K562 (cell line): ENCODE results near the gene CPT1A. TPM values are rescaled to one million over a fixed set of nuclear protein-coding genes. Genes with fewer than 3 reads are reported as not detected.

ENCODE experiments used
- ADNP ChIP-seq: fragments of 200-800 bp; sonication (Bioruptor generic); IDR thresholded peaks from 2 replicates; pipeline ENCODE4 v1.6.1; 2016; ENCODE audit warnings: missing genetic modification characterization, missing compliant biosample characterization
- BACH1 ChIP-seq: fragments of 200-800 bp; sonication (Bioruptor generic); IDR thresholded peaks from 2 replicates; pipeline ENCODE4 v1.6.1; 2016; ENCODE audit warnings: missing genetic modification characterization, missing compliant biosample characterization
- BRD9 ChIP-seq: fragments of 450-650 bp; IDR thresholded peaks from 2 replicates; pipeline ENCODE4 v1.6.1; 2018; ENCODE audit warnings: low read depth; ENCODE audit not compliant: partially characterized antibody
- FOXJ2 ChIP-seq: fragments of 200-800 bp; sonication (Bioruptor generic); IDR thresholded peaks from 2 replicates; pipeline ENCODE4 v1.6.1; 2016; ENCODE audit warnings: missing genetic modification characterization, missing compliant biosample characterization
- FOXK2 ChIP-seq, 2 experiments: fragments of 450-650 bp; IDR thresholded peaks in 1 of 2; conservative IDR thresholded peaks in 1 of 2; 2 replicates each; pipeline ENCODE4 v1.6.1; 2016; ENCODE audit warnings: low read depth in 2 of 2, mild to moderate bottlenecking in 1 of 2
- GTF2E2 ChIP-seq: fragments of 200-800 bp; sonication (Bioruptor generic); IDR thresholded peaks from 2 replicates; pipeline ENCODE4 v1.6.1; 2016; ENCODE audit warnings: missing genetic modification characterization, missing compliant biosample characterization
- HSF4 ChIP-seq: fragments of 250-450 bp; sonication (Bioruptor Pico); IDR thresholded peaks from 2 replicates; pipeline ENCODE4 v2.1.2; 2022; ENCODE audit warnings: mild to moderate bottlenecking, moderate library complexity, borderline replicate concordance
- KDM1A ChIP-seq, 2 experiments: fragments of 450-650 bp; IDR thresholded peaks; 2 replicates each; pipeline ENCODE4 v1.6.1; 2016; ENCODE audit warnings: mild to moderate bottlenecking in 2 of 2
- NFE2 ChIP-seq: IDR thresholded peaks from 2 replicates; pipeline ENCODE4 v1.6.1; 2014; ENCODE audit warnings: antibody characterized with exemption, low read depth
- THRAP3 ChIP-seq: fragments of 450-650 bp; IDR thresholded peaks from 2 replicates; pipeline ENCODE4 v1.6.1; 2016; ENCODE audit warnings: mild to moderate bottlenecking, inconsistent platforms, borderline replicate concordance
- TSC22D4 ChIP-seq: fragments of 450-650 bp; IDR thresholded peaks from 2 replicates; pipeline ENCODE4 v1.6.1; 2016; ENCODE audit warnings: missing genetic modification characterization, missing biosample characterization, control low read depth
- ZBTB9 ChIP-seq: fragments of 450-650 bp; formaldehyde crosslinking; IDR thresholded peaks from 2 replicates; pipeline ENCODE4 v1.4.0; 2020; ENCODE audit warnings: mild to moderate bottlenecking, moderate library complexity
- ZEB2 ChIP-seq: fragments of 450-650 bp; IDR thresholded peaks from 2 replicates; pipeline ENCODE4 v1.6.1; 2016
- ZNF12 ChIP-seq: sonication (generic); formaldehyde crosslinking; IDR thresholded peaks from 2 replicates; pipeline ENCODE4 v1.4.0; 2020; ENCODE audit warnings: mild to moderate bottlenecking, missing genetic modification reagents
- ZNF24 ChIP-seq: fragments of 450-650 bp; IDR thresholded peaks from 2 replicates; pipeline ENCODE4 v1.6.1; 2016
- ZNF263 ChIP-seq: sonication (generic); formaldehyde crosslinking; IDR thresholded peaks from 2 replicates; pipeline ENCODE4 v1.8.0; 2022; ENCODE audit warnings: mild to moderate bottlenecking, missing genetic modification reagents, borderline replicate concordance
- polyA plus RNA-seq, 8 experiments: library from polyadenylated mRNA; depleted of rRNA in 4 of 8; stranded (reverse) in 5 of 8; unstranded in 3 of 8; fragments of >200 nt; fragmentation: Nextera tagmentation in 2 of 8; fragmentation: Illumina TruSeq in 1 of 8; extraction: Ambion mirVana in 2 of 8; extraction: Trizol in 1 of 8; gene quantifications; 2 replicates each; pipeline versions ENCODE4 v1.2.1 to v1.2.3, GENCODE V29; 2011 to 2014; ENCODE audit warnings: inconsistent platforms in 1 of 8, missing spikeins in 1 of 8
- total RNA-seq, 7 experiments: library from RNA; depleted of rRNA in 6 of 7; stranded (reverse); fragments of >200 nt in 6 of 7; fragmentation: Illumina TruSeq in 2 of 7; extraction: Trizol in 2 of 7; gene quantifications; 2 replicates each; pipeline versions ENCODE4 v1.2.1 to v1.2.3, GENCODE V29; 2011 to 2021; ENCODE audit warnings: low replicate concordance in 1 of 7
- TF ChIP-seq, protein P1 (sequence below): fragments of 250-450 bp; sonication (Bioruptor Pico); IDR thresholded peaks from 2 replicates; pipeline ENCODE4 v1.8.0; 2022; ENCODE audit warnings: inconsistent platforms
- TF ChIP-seq, protein P2 (sequence below): fragments of 450-650 bp; conservative IDR thresholded peaks from 2 replicates; pipeline ENCODE4 v1.6.1; 2016; ENCODE audit warnings: missing genetic modification characterization, low read depth, mild to moderate bottlenecking, missing compliant biosample characterization, moderate library complexity
- TF ChIP-seq, protein P3 (sequence below): fragments of 450-650 bp; IDR thresholded peaks from one replicate; pipeline ENCODE4 v1.6.1; 2018; ENCODE audit warnings: mild to moderate bottlenecking, moderate library complexity; ENCODE audit not compliant: partially characterized antibody
- TF ChIP-seq, protein P4 (sequence below): sonication (generic); formaldehyde crosslinking; IDR thresholded peaks from 2 replicates; pipeline ENCODE4 v1.8.1; 2023; ENCODE audit warnings: missing genetic modification reagents, mild to moderate bottlenecking, borderline replicate concordance

Gene CPT1A
- total and polyA plus RNA-seq, 9 of the 15 experiments (the other 6 are each of a cell fraction or from before 2014, with no cell fraction given), result 2.6 to 29.1 (median 12.3) TPM

DNA sequence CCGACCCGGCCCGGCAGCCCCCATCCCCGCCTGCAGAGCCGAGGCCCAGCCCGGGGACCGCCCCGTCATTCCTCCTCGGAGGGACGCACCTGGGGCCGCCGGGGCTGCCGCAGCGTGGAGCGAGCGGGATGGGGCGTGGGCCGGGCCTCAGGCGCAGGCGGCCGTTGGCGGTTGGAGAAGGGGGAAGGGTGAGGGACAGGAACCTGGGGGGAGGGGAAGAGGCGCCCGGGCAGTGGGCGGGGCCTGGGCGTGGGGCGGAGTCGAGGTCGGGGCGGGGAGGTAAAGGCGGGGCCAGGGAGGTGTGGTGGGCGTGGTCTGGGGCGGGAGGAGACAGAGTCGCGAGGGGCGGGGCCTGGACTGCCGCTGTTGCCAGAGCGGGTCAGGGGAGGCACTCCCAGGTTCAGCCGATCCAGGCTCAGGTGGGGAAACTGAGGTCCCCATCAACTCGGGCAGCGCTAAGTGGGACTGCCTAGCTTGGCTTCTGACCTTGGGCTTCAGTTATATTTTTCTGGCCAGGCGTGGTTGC lies 90.3 kb downstream of the CPT1A start, which contains the start of gene TESMIN (continued):
- TF ChIP-seq, protein P1, sequence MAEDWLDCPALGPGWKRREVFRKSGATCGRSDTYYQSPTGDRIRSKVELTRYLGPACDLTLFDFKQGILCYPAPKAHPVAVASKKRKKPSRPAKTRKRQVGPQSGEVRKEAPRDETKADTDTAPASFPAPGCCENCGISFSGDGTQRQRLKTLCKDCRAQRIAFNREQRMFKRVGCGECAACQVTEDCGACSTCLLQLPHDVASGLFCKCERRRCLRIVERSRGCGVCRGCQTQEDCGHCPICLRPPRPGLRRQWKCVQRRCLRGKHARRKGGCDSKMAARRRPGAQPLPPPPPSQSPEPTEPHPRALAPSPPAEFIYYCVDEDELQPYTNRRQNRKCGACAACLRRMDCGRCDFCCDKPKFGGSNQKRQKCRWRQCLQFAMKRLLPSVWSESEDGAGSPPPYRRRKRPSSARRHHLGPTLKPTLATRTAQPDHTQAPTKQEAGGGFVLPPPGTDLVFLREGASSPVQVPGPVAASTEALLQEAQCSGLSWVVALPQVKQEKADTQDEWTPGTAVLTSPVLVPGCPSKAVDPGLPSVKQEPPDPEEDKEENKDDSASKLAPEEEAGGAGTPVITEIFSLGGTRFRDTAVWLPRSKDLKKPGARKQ (CRISPR knock-in tag), result no peak
- no peak for TF ChIP-seq NFE2
- no peak for TF ChIP-seq BRD9
- peak; percentile 73 for TF ChIP-seq ZEB2
- TF ChIP-seq ZBTB9, result no peak
- TF ChIP-seq GTF2E2, result no peak
- no peak for TF ChIP-seq ZNF263 (CRISPR knock-in tag)
- no peak for TF ChIP-seq FOXK2 (conservative IDR thresholded peaks at IDR 0.05 in 1 of 2, IDR thresholded peaks at IDR 0.05 in 1 of 2; ENCODE audit: low read depth in 2 of 2)
- no peak for TF ChIP-seq BACH1
- TF ChIP-seq, protein P2, sequence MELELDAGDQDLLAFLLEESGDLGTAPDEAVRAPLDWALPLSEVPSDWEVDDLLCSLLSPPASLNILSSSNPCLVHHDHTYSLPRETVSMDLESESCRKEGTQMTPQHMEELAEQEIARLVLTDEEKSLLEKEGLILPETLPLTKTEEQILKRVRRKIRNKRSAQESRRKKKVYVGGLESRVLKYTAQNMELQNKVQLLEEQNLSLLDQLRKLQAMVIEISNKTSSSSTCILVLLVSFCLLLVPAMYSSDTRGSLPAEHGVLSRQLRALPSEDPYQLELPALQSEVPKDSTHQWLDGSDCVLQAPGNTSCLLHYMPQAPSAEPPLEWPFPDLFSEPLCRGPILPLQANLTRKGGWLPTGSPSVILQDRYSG (tag), result no peak
- TF ChIP-seq FOXJ2, result no peak
- TF ChIP-seq KDM1A (IDR thresholded peaks at IDR 0.05), result no peak
- TF ChIP-seq ZNF24, result no peak
- TF ChIP-seq THRAP3, result no peak
- no peak for TF ChIP-seq ZNF12 (CRISPR knock-in tag)
- TF ChIP-seq, protein P3, sequence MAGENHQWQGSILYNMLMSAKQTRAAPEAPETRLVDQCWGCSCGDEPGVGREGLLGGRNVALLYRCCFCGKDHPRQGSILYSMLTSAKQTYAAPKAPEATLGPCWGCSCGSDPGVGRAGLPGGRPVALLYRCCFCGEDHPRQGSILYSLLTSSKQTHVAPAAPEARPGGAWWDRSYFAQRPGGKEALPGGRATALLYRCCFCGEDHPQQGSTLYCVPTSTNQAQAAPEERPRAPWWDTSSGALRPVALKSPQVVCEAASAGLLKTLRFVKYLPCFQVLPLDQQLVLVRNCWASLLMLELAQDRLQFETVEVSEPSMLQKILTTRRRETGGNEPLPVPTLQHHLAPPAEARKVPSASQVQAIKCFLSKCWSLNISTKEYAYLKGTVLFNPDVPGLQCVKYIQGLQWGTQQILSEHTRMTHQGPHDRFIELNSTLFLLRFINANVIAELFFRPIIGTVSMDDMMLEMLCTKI, result no peak
- TF ChIP-seq, protein P4, sequence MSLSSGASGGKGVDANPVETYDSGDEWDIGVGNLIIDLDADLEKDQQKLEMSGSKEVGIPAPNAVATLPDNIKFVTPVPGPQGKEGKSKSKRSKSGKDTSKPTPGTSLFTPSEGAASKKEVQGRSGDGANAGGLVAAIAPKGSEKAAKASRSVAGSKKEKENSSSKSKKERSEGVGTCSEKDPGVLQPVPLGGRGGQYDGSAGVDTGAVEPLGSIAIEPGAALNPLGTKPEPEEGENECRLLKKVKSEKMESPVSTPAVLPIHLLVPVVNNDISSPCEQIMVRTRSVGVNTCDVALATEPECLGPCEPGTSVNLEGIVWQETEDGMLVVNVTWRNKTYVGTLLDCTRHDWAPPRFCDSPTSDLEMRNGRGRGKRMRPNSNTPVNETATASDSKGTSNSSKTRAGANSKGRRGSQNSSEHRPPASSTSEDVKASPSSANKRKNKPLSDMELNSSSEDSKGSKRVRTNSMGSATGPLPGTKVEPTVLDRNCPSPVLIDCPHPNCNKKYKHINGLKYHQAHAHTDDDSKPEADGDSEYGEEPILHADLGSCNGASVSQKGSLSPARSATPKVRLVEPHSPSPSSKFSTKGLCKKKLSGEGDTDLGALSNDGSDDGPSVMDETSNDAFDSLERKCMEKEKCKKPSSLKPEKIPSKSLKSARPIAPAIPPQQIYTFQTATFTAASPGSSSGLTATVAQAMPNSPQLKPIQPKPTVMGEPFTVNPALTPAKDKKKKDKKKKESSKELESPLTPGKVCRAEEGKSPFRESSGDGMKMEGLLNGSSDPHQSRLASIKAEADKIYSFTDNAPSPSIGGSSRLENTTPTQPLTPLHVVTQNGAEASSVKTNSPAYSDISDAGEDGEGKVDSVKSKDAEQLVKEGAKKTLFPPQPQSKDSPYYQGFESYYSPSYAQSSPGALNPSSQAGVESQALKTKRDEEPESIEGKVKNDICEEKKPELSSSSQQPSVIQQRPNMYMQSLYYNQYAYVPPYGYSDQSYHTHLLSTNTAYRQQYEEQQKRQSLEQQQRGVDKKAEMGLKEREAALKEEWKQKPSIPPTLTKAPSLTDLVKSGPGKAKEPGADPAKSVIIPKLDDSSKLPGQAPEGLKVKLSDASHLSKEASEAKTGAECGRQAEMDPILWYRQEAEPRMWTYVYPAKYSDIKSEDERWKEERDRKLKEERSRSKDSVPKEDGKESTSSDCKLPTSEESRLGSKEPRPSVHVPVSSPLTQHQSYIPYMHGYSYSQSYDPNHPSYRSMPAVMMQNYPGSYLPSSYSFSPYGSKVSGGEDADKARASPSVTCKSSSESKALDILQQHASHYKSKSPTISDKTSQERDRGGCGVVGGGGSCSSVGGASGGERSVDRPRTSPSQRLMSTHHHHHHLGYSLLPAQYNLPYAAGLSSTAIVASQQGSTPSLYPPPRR, result no peak
- TF ChIP-seq HSF4, result no peak
- no peak for TF ChIP-seq TSC22D4 (tag)
- TF ChIP-seq ADNP, result no peak
